Uterus (tissue), 2 donors: ENCODE data around the gene LNP1.

Experiments
- POLR2A ChIP-seq, 2 donors: fragments of 450-650 bp; IDR thresholded peaks; one replicate each; pipeline ENCODE4 v1.6.1; 2016; ENCODE audit warnings: antibody characterized with exemption in 2 of 2, mild to moderate bottlenecking in 1 of 2, moderate library complexity in 1 of 2
- TF ChIP-seq, protein P1 (sequence below), 4 experiments: fragments of 200-600 bp in 2 of 4; fragments of 450-650 bp in 2 of 4; sonication (generic) in 2 of 4; IDR thresholded peaks; one replicate each; pipeline ENCODE4 v1.5.1; 2016 to 2019; ENCODE audit warnings: antibody characterized with exemption in 4 of 4, mild to moderate bottlenecking in 2 of 4, moderate library complexity in 1 of 4

DNA sequence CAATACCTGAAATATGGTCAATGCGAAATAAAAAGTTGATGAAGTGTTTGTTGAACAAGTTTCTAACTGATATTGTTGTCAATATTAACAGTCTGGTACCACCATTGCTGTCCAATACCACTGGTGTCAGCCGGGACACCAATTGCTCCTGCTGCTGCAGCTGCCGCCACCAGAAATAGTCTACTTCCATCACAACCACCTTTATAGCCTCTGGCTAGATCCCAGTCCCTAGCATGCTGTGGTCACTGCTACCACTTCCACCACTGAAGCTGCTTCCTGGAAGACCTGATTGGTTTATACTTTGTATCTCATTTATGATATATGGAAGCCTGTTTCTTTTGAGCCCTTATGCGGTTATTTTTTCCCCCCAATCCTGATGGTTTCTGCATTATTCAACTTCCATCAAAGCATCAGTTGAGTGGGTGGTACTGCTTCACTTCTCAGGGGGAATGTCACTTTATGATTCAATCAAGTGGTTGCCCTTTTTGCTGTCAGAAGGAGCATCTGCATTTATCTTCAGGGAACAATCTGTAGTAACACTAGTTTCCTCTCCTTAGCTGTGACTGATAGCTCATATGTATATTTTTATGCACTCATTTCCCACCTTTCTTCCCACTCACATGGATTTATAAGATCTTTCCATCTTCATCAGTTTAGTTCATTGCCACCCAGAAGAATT lies 11.7 kb downstream of the LNP1 start:
- TF ChIP-seq, protein P1, sequence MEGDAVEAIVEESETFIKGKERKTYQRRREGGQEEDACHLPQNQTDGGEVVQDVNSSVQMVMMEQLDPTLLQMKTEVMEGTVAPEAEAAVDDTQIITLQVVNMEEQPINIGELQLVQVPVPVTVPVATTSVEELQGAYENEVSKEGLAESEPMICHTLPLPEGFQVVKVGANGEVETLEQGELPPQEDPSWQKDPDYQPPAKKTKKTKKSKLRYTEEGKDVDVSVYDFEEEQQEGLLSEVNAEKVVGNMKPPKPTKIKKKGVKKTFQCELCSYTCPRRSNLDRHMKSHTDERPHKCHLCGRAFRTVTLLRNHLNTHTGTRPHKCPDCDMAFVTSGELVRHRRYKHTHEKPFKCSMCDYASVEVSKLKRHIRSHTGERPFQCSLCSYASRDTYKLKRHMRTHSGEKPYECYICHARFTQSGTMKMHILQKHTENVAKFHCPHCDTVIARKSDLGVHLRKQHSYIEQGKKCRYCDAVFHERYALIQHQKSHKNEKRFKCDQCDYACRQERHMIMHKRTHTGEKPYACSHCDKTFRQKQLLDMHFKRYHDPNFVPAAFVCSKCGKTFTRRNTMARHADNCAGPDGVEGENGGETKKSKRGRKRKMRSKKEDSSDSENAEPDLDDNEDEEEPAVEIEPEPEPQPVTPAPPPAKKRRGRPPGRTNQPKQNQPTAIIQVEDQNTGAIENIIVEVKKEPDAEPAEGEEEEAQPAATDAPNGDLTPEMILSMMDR (IDR thresholded peaks at IDR 0.05): no peak
- TF ChIP-seq POLR2A (IDR thresholded peaks at IDR 0.05): no peak
